Neural progenitor cell (in vitro differentiated cells): ENCODE measurements around the gene VAV2.

ENCODE experiments used
- CTCF ChIP-seq: fragments of 200-600 bp; sonication (generic); IDR thresholded peaks from 2 replicates; pipeline ENCODE4 v1.5.1; 2017; ENCODE audit warnings: antibody characterized with exemption, mild to moderate bottlenecking
- EZH2 ChIP-seq: fragments of 200-600 bp; sonication (generic); IDR thresholded peaks from 2 replicates; pipeline ENCODE4 v1.6.1; 2017; ENCODE audit warnings: antibody characterized with exemption, mild to moderate bottlenecking, moderate library complexity

- no peak for TF ChIP-seq EZH2
- TF ChIP-seq CTCF, result no peak
Observed at GRCh38 chr9:133901184-133901835, 90.8 kb downstream of the VAV2 start.
